ENCODE results near the gene DSCAML1.
A peak's percentile ranks its signal among the peaks of the same experiment; 100 is the strongest.

DSCAML1 gene

GRCh38 chr11:117426297-117426685, 370.7 kb downstream of the DSCAML1 start:
- Histone ChIP-seq H3K27me3 (ENCODE audit: insufficient read depth, low read depth, severe bottlenecking) (no peaks in the 10 kb centered on the region), H3K27ac (no peak overlapping the region), H3K4me3 (ENCODE audit: low read depth, low read length) (no peak overlapping the region), H3K9me3 (ENCODE audit: severe bottlenecking) (no peaks in the 10 kb centered on the region), H3K36me3 (no peaks in the 10 kb centered on the region)
- peak; percentile 97 for TF ChIP-seq CTCF (IDR thresholded peaks at IDR 0.05; ENCODE audit: low read depth, low read length)
- DNase-seq = peak; percentile 84

GRCh38 chr11:117425679-117426296, 371.2 kb downstream of the DSCAML1 start:
- H3K36me3 ChIP-seq = no peaks in the 10 kb centered on the region
- no peaks in the 10 kb centered on the region for H3K27me3 ChIP-seq (ENCODE audit: insufficient read depth, low read depth, severe bottlenecking)
- no peak overlapping the region for H3K27ac ChIP-seq
- no peaks in the 10 kb centered on the region for H3K9me3 ChIP-seq (ENCODE audit: severe bottlenecking)
- no peak overlapping the region for H3K4me3 ChIP-seq (ENCODE audit: low read depth, low read length)
- no peak for DNase-seq
- no peak for TF ChIP-seq CTCF (IDR thresholded peaks at IDR 0.05; ENCODE audit: low read depth, low read length)

DNA sequence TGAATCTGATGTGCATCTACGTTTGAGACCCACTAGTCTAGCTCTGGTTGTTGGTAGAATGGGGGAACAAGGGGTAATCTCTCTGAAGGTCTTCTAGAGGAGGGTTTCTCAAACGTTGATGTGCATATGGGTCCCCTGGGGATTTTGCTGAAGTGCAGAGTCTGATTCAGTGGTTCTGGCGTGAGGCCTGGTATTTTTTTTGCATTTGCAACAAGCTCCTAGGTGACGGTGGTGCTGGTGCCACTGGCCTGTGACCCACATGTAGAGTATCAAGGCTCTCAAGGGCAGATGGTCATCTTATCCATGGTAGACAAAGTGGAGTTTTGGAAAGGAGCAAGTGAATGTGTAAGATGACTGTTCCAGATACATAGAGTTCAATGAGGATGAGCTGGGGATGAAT, 372.2 kb downstream of the DSCAML1 start:
- no peak overlapping the region for H3K4me3 ChIP-seq (ENCODE audit: low read depth, low read length)
- H3K36me3 ChIP-seq = no peaks in the 10 kb centered on the region
- H3K27me3 ChIP-seq (ENCODE audit: insufficient read depth, low read depth, severe bottlenecking) = no peaks in the 10 kb centered on the region
- H3K27ac ChIP-seq = no peak overlapping the region
- no peak for DNase-seq
- H3K9me3 ChIP-seq (ENCODE audit: severe bottlenecking) = no peaks in the 10 kb centered on the region
- no peak for TF ChIP-seq CTCF (IDR thresholded peaks at IDR 0.05; ENCODE audit: low read depth, low read length)

- no peak for TF ChIP-seq CTCF (IDR thresholded peaks at IDR 0.05; ENCODE audit: low read depth, low read length)
- H3K27me3 ChIP-seq (ENCODE audit: insufficient read depth, low read depth, severe bottlenecking) = no peaks in the 10 kb centered on the region
Measured at GRCh38 chr11:117423046-117423575, 373.9 kb downstream of the DSCAML1 start.

DNA sequence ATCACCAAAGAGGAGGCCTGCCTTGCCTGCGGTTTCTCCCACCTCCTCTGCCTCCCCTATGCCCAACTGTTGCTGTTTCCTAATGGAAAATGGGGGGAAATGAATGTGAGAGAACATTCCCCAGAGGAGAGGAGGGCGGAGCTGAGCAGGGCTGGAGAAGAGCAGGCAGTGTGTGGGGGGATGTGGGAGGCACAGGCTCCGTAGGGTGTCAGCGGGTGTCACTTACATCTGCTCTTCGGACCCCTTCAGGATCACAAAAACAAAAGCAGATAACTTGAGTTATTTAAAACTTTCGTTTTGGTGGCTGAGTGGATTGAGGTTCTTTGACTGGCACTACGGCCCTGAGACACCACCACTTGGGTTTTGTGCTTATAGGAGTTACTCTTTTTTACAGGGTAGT, 375.5 kb downstream of the DSCAML1 start:
- H3K27me3 ChIP-seq (ENCODE audit: insufficient read depth, low read depth, severe bottlenecking) = no peaks in the 10 kb centered on the region
- H3K9me3 ChIP-seq (ENCODE audit: severe bottlenecking) = no peaks in the 10 kb centered on the region
- no peak overlapping the region for H3K27ac ChIP-seq
- no peaks in the 10 kb centered on the region for H3K36me3 ChIP-seq
- no peak for DNase-seq
- no peak for TF ChIP-seq CTCF (IDR thresholded peaks at IDR 0.05; ENCODE audit: low read depth, low read length)
- no peak overlapping the region for H3K4me3 ChIP-seq (ENCODE audit: low read depth, low read length)

More at GRCh38 chr11:117423046-117423575, 373.9 kb downstream of the DSCAML1 start:
- Histone ChIP-seq H3K27ac (no peak overlapping the region), H3K4me3 (ENCODE audit: low read depth, low read length) (no peak overlapping the region), H3K9me3 (ENCODE audit: severe bottlenecking) (no peaks in the 10 kb centered on the region), H3K36me3 (no peaks in the 10 kb centered on the region)
- no peak for DNase-seq

GRCh38 chr11:117421041-117421440, 376.0 kb downstream of the DSCAML1 start:
- H3K9me3 ChIP-seq (ENCODE audit: severe bottlenecking) = no peaks in the 10 kb centered on the region
- no peaks in the 10 kb centered on the region for H3K36me3 ChIP-seq

More at GRCh38 chr11:117421041-117421440, 376.0 kb downstream of the DSCAML1 start:
- Histone ChIP-seq H3K27ac (no peak overlapping the region), H3K27me3 (ENCODE audit: insufficient read depth, low read depth, severe bottlenecking) (no peaks in the 10 kb centered on the region), H3K4me3 (ENCODE audit: low read depth, low read length) (no peak overlapping the region)
- no peak for DNase-seq
- no peak for TF ChIP-seq CTCF (IDR thresholded peaks at IDR 0.05; ENCODE audit: low read depth, low read length)

Measured in WERI-Rb-1 (cell line).